Gastrocnemius medialis (tissue), 4 donors: ENCODE results near the gene TIGD3.

Experiments
- POLR2A ChIP-seq, 2 donors: fragments of 450-650 bp; IDR thresholded peaks; one replicate each; pipeline ENCODE4 v1.6.1; 2017; ENCODE audit warnings: antibody characterized with exemption in 2 of 2, mild to moderate bottlenecking in 2 of 2, moderate library complexity in 2 of 2
- TF ChIP-seq, protein P1 (sequence below), 5 experiments: fragments of 450-650 bp in 3 of 5; fragments of 200-600 bp in 2 of 5; sonication (generic) in 2 of 5; IDR thresholded peaks in 4 of 5; conservative IDR thresholded peaks in 1 of 5; 1 replicate in 4 of 5; 2 replicates in 1 of 5; pipeline ENCODE4 v1.5.1; 2016 to 2019; ENCODE audit warnings: antibody characterized with exemption in 5 of 5, mild to moderate bottlenecking in 3 of 5, moderate library complexity in 3 of 5

DNA sequence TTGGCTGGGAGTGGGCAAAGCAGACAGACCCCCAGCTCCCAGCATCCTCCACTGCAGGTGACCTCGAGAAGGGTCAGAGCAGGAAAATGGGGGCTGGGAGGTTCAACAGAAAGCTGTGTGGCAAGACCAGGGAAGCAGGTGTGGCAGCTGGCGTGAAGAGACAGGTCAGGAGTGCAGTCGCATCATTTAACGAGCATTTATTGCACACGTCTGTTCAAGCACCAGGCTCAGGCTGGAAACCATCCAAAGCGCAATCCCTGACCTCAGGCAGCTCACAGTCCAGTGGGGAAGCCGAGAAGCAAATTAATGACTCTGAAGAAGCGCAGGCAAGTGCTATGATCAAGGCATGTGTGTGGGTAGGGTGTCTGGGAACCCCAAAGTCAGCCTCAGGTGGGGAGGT lies 20.5 kb downstream of the TIGD3 start:
- peak in 1 of 2 donors; percentile 28 for TF ChIP-seq POLR2A (IDR thresholded peaks at IDR 0.05)
- TF ChIP-seq, protein P1, sequence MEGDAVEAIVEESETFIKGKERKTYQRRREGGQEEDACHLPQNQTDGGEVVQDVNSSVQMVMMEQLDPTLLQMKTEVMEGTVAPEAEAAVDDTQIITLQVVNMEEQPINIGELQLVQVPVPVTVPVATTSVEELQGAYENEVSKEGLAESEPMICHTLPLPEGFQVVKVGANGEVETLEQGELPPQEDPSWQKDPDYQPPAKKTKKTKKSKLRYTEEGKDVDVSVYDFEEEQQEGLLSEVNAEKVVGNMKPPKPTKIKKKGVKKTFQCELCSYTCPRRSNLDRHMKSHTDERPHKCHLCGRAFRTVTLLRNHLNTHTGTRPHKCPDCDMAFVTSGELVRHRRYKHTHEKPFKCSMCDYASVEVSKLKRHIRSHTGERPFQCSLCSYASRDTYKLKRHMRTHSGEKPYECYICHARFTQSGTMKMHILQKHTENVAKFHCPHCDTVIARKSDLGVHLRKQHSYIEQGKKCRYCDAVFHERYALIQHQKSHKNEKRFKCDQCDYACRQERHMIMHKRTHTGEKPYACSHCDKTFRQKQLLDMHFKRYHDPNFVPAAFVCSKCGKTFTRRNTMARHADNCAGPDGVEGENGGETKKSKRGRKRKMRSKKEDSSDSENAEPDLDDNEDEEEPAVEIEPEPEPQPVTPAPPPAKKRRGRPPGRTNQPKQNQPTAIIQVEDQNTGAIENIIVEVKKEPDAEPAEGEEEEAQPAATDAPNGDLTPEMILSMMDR (IDR thresholded peaks at IDR 0.05 in 4 of 5, conservative IDR thresholded peaks at IDR 0.05 in 1 of 5) = no peak
